T-cell (primary cell): ENCODE measurements around the gene MLLT10. TPM values are rescaled to one million over a fixed set of nuclear protein-coding genes. Genes with fewer than 3 reads are reported as not detected.
A peak's percentile ranks its signal among the peaks of the same experiment; 100 is the strongest.
"Not testable (repeated sequence)": the region's sequence is repeated elsewhere in the genome, so short reads cannot be mapped to it uniquely, and the experiment has no call there.

Experiments used
- ATAC-seq, 4 experiments: fragments of 200-7000 bp in 3 of 4; fragments of 150-1000 bp in 1 of 4; cut with Tn5 transposase; replicated peaks in 1 of 4; 1 replicate in 3 of 4; 2 replicates in 1 of 4; pipeline ENCODE4 v1.10.0; 2021; ENCODE audit warnings: moderate library complexity in 3 of 4, mild to moderate bottlenecking in 2 of 4, moderate number of reproducible peaks in 1 of 4
- CTCF ChIA-PET, 2 donors: fragments of 300-600 bp; sonication (Branson Sonifier 250); formaldehyde crosslinking; loops; one replicate each; lab custom pipeline; 2022; ENCODE audit warnings: antibody characterized with exemption in 2 of 2; lab: Charles Lee
- POLR2A ChIA-PET, 2 donors: fragments of 300-600 bp; sonication (Branson Sonifier 250); formaldehyde crosslinking; loops; one replicate each; lab custom pipeline; 2022; ENCODE audit warnings: antibody characterized with exemption in 2 of 2; lab: Charles Lee
- DNase-seq, 35 experiments: peaks; one replicate each; pipeline versions ENCODE4 v3.0.0 to v3.0.0-alpha.2; 2013 to 2023
- H3K27ac ChIP-seq: one replicate; pipeline ENCODE4 v1.5.1; 2013; ENCODE audit warnings: low read length
- H3K27me3 ChIP-seq, 2 experiments: replicated peaks in 1 of 2; 1 replicate in 1 of 2; 2 replicates in 1 of 2; pipeline versions ENCODE4 v1.6.1 to v1.7.0; 2013; ENCODE audit warnings: low read length in 1 of 2, mixed read lengths in 1 of 2; ENCODE audit not compliant: control insufficient read depth in 2 of 2, insufficient read depth in 2 of 2; ENCODE audit errors: extremely low read depth in 1 of 2
- H3K36me3 ChIP-seq, 2 donors: 1 replicate in 1 of 2; 2 replicates in 1 of 2; pipeline versions ENCODE4 v1.6.1 to v1.7.0; 2013; ENCODE audit warnings: low read length in 1 of 2; ENCODE audit not compliant: control insufficient read depth in 2 of 2, insufficient read depth in 1 of 2; ENCODE audit errors: extremely low read depth in 1 of 2
- H3K4me1 ChIP-seq, 2 experiments: 1 replicate in 1 of 2; 2 replicates in 1 of 2; pipeline versions ENCODE4 v1.6.1 to v1.7.0; 2013; ENCODE audit warnings: low read length in 2 of 2, mixed read lengths in 1 of 2; ENCODE audit not compliant: insufficient read depth in 2 of 2, control insufficient read depth in 1 of 2; ENCODE audit errors: extremely low read depth in 1 of 2
- H3K4me3 ChIP-seq, 2 donors: 1 replicate in 1 of 2; 2 replicates in 1 of 2; pipeline versions ENCODE4 v1.5.1 to v1.7.0; 2013; ENCODE audit warnings: mild to moderate bottlenecking in 2 of 2, low read length in 1 of 2, moderate library complexity in 1 of 2; ENCODE audit not compliant: control insufficient read depth in 1 of 2; ENCODE audit errors: extremely low read depth in 1 of 2
- H3K9me3 ChIP-seq: 2 replicates; pipeline ENCODE4 v1.7.0; 2013
- H3K27ac Mint-ChIP-seq, 2 donors: one replicate each; pipeline ENCODE4 v1.8.0; 2020 to 2021; ENCODE audit warnings: mild to moderate bottlenecking in 2 of 2, mixed read lengths in 2 of 2
- H3K27me3 Mint-ChIP-seq, 2 donors: one replicate each; pipeline ENCODE4 v1.8.0; 2021 to 2022; ENCODE audit warnings: mixed read lengths in 2 of 2
- H3K36me3 Mint-ChIP-seq: one replicate; pipeline ENCODE4 v1.8.0; 2021; ENCODE audit warnings: mixed read lengths
- H3K4me1 Mint-ChIP-seq, 3 donors: one replicate each; pipeline ENCODE4 v1.8.0; 2020 to 2022; ENCODE audit warnings: mixed read lengths in 3 of 3, mild to moderate bottlenecking in 1 of 3
- H3K4me3 Mint-ChIP-seq, 3 donors: one replicate each; pipeline ENCODE4 v1.8.0; 2020 to 2022; ENCODE audit warnings: mild to moderate bottlenecking in 3 of 3, mixed read lengths in 3 of 3, moderate library complexity in 3 of 3
- H3K9me3 Mint-ChIP-seq, 3 donors: one replicate each; pipeline ENCODE4 v1.8.0; 2020 to 2022; ENCODE audit warnings: mixed read lengths in 3 of 3
- WGBS: methylation state at CpG from one replicate; pipeline ENCODE4 v1.1.5; 2013; ENCODE audit warnings: missing lambda C conversion rate; ENCODE audit not compliant: insufficient coverage; 5-methylcytosine and 5-hydroxymethylcytosine counted together
- total RNA-seq, 35 experiments: library from RNA in 6 of 35; stranded (reverse) in 6 of 35; fragments of 120-200 nt in 1 of 35; gene quantifications; one replicate each; pipeline versions ENCODE4 v1.2.1 to v1.2.4 and lab custom pipeline; 2013 to 2026

MLLT10 gene
- total RNA-seq, 5 donors from 2014 or later (not counting 1 experiment from before 2014, with no cell fraction given) = 57.7 to 76.5 (median 66.1) TPM

DNA sequence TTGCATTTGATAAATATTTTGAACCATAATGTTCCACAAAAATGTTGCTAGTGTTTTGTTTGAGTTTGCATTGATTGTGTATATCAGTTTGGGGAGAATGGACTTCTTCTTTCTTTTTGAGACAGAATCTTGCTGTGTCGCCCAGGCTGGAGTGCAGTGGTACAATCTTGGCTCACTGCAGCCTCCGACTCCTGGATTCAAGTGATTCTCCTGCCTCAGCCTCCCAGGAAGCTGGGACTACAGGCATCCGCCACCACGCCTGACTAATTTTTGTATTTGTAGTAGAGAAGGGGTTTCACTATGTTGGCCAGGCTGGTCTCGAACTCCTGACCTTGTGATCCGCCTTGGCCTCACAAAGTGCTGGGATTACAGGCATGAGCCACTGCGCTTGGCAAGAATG is 25.0 kb downstream of the MLLT10 start:
- DNase-seq, H3K9me3 ChIP-seq, ATAC-seq, H3K4me3 Mint-ChIP-seq, H3K27ac ChIP-seq, H3K9me3 Mint-ChIP-seq, CTCF ChIA-PET, H3K27me3 Mint-ChIP-seq, H3K27ac Mint-ChIP-seq, H3K27me3 ChIP-seq, H3K4me3 ChIP-seq, H3K4me1 ChIP-seq: not testable (repeated sequence)
- Mint-ChIP-seq H3K36me3 (peaks cover 51% of the 10 kb centered on the region), H3K4me1 (peaks cover 31 to 41% (median 34%) of the 10 kb centered on the region in 3 donors)
- POLR2A ChIA-PET = interaction anchor here in 1 of 2 donors (0.5 kb wide), 1 partner anchor 1259 kb away, joined by 3 read pairs; no protein-coding TSS in a partner anchor
- 100% methylated on average over 3 of the region's 7 CpGs for WGBS
- peaks cover 4 to 49% of the 10 kb centered on the region in 2 donors for H3K36me3 ChIP-seq

DNA sequence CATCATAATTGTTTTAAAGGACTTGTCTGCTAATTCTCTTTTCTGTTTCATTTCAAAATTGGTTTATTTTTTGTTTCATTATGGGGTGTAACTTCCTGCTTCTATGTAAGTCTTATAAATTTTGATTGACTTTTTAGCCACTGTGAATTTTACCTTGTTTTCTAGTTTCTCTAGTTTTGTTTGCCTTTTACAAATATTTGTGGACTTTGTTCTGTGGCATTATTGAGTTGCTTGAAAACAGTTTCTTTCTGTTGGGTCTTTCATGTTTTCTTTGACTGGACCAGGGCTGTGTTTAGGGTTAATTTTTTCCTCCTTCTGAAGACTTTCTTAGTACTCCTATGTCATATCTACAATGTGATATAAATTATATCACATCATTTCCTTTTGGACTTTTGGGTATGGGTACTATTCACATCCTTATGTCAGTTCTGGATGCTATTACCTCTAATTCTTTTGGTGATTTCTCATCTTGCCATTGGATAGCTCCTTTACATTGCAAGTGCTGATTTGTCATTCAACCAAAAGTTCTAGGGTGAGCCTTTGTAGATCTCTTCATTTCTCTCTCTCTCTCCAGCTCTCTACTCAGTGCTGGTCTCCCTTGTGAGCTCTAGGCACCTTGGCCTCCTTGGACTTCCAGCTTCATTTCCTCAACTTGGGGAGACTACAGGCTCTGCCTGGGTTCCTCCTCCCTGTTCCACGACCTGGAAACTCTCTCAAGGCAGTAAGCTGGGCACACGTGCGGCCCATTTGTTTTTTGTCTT is 36.9 kb downstream of the MLLT10 start:
- Histone ChIP-seq H3K27me3 (no peaks in the 10 kb centered on the region), H3K4me1 (peaks cover 3 to 7% of the 10 kb centered on the region in 2 experiments), H3K36me3 (peaks cover 0 to 5% of the 10 kb centered on the region in 2 donors), H3K9me3 (no peaks in the 10 kb centered on the region), H3K4me3 (no peak overlapping the region), H3K27ac (no peak overlapping the region)
- H3K9me3 Mint-ChIP-seq = no peaks in the 10 kb centered on the region
- H3K4me3 Mint-ChIP-seq = no peak overlapping the region
- ChIA-PET POLR2A (interaction anchor here in 1 of 2 donors (0.6 kb wide), 1 partner anchor 42 kb away, joined by 3 read pairs; no protein-coding TSS in a partner anchor), CTCF (no interaction called here)
- ATAC-seq (no peak), DNase-seq (no peak)
- no CpG with 5 or more reads among the region's 3 CpGs for WGBS
- H3K4me1 Mint-ChIP-seq = peaks cover 60 to 63% (median 62%) of the 10 kb centered on the region in 3 donors
- H3K27ac Mint-ChIP-seq = peak overlapping the region; percentile 12 to 69
- peaks cover 40% of the 10 kb centered on the region for H3K36me3 Mint-ChIP-seq
- H3K27me3 Mint-ChIP-seq = no peaks in the 10 kb centered on the region

- Mint-ChIP-seq H3K27ac (peak overlapping the region in 1 of 2 donors; percentile 22), H3K4me3 (no peak overlapping the region), H3K27me3 (no peaks in the 10 kb centered on the region), H3K9me3 (no peaks in the 10 kb centered on the region), H3K4me1 (peaks cover 57 to 62% (median 58%) of the 10 kb centered on the region in 3 donors), H3K36me3 (peaks cover 37% of the 10 kb centered on the region)
- no peak for ATAC-seq
- ChIA-PET CTCF (interaction anchor here in 1 of 2 donors (0.7 kb wide), 1 partner anchor 48 kb away, joined by 3 read pairs; no protein-coding TSS in a partner anchor), POLR2A (no interaction called here)
- Histone ChIP-seq H3K36me3 (no peaks in the 10 kb centered on the region), H3K4me3 (no peak overlapping the region), H3K27me3 (no peaks in the 10 kb centered on the region), H3K4me1 (peaks cover 3 to 7% of the 10 kb centered on the region in 2 experiments), H3K27ac (no peak overlapping the region), H3K9me3 (no peaks in the 10 kb centered on the region)
- no peak for DNase-seq
- WGBS = no CpG with 5 or more reads among the region's 3 CpGs
Measured at GRCh38 chr10:21572578-21572977, 38.5 kb downstream of the MLLT10 start.

DNA sequence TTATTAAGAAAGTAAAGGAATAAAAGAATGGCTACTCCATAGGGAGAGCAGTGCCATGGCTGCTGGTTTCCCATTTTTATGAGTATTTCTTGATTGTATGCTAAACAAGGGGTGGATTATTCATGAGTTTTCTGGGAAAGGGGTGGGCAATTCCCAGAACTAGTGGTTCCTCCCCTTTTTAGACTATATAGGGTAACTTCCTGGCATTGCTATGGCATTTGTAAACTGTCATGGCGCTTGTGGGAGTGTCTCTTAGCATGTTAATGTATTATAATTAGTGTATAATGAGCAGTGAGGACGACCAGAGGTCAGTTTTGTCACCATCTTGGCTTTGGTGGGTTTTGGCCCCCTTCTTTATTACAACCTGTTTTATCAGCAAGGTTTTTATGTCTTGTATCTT is 40.5 kb downstream of the MLLT10 start:
- WGBS = no CpG with 5 or more reads among the region's 2 CpGs
- DNase-seq, H3K36me3 ChIP-seq, H3K4me1 ChIP-seq, H3K27ac Mint-ChIP-seq, H3K27me3 ChIP-seq, H3K4me3 ChIP-seq, H3K27ac ChIP-seq, H3K9me3 Mint-ChIP-seq, ATAC-seq, H3K4me3 Mint-ChIP-seq, POLR2A ChIA-PET, H3K27me3 Mint-ChIP-seq, H3K9me3 ChIP-seq: not testable (repeated sequence)
- Mint-ChIP-seq H3K36me3 (peaks cover 44% of the 10 kb centered on the region), H3K4me1 (peaks cover 59 to 65% (median 63%) of the 10 kb centered on the region in 3 donors)
- CTCF ChIA-PET = interaction anchor here in 1 of 2 donors (0.6 kb wide), 1 partner anchor 72 kb away, joined by 3 read pairs; no protein-coding TSS in a partner anchor

DNA sequence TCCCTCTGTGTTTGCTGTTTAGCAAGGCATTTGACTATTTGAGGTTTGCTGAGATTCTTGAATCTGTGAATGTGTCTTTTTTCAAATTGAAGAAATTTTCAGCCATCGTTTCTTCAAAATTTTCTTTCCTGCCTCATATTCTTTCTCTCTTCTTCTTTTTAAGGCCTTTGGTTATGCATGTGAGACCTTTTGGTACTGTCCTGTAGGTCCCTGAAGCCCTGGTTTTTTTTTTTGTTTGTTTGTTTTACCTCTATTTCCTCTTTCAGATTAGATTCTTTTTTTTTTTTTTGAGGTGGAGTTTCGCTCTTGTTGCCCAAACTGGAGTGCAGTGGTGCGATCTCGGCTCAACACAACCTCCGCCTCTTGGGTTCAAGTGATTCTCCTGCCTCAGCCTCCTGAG is 45.3 kb downstream of the MLLT10 start:
- no peak for DNase-seq
- Mint-ChIP-seq H3K27me3 (no peaks in the 10 kb centered on the region), H3K9me3 (peaks cover 0 to 6% (median 0%) of the 10 kb centered on the region in 3 donors), H3K4me1 (peaks cover 39 to 46% (median 44%) of the 10 kb centered on the region in 3 donors), H3K27ac (peak overlapping the region in 1 of 2 donors; percentile 52), H3K4me3 (no peak overlapping the region), H3K36me3 (peaks cover 44% of the 10 kb centered on the region)
- ChIA-PET CTCF (interaction anchor here (0.6 to 0.7 kb wide), 2 partner anchors 90 to 294 kb away, joined by 3 to 4 read pairs; no protein-coding TSS in a partner anchor), POLR2A (interaction anchor here in 1 of 2 donors (0.7 kb wide), 1 partner anchor 68 kb away, joined by 5 read pairs; no protein-coding TSS in a partner anchor)
- H3K36me3 ChIP-seq = peaks cover 0 to 8% of the 10 kb centered on the region in 2 donors
- no peak overlapping the region for H3K4me3 ChIP-seq
- no peak overlapping the region for H3K27ac ChIP-seq
- WGBS = no CpG with 5 or more reads among the region's 5 CpGs
- no peaks in the 10 kb centered on the region for H3K9me3 ChIP-seq
- H3K27me3 ChIP-seq = no peaks in the 10 kb centered on the region
- H3K4me1 ChIP-seq = peaks cover 0 to 2% of the 10 kb centered on the region in 2 experiments
- no peak for ATAC-seq

DNA sequence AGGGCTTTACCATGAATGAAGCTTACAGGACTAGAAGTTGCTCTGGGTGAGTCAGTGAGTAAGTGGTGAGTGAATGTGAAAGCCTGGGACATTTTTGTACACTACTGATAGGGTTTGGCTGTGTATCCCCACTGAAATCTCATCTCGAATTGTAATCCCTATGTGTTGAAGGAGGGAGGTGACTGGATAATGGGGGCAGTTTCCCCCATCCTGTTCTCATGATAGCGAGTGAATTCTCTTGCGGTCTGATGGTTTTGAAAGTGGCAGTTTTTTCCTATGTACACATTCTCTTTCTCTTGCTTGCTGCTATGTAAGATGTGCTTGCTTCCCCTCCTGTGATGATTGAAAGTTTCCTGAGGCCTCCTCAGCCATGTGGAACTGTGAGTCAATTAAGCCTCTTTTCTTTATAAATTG is 47.4 kb downstream of the MLLT10 start:
- H3K27me3 Mint-ChIP-seq, H3K9me3 ChIP-seq, H3K4me3 Mint-ChIP-seq, ATAC-seq, DNase-seq, H3K27ac ChIP-seq, H3K27ac Mint-ChIP-seq, H3K27me3 ChIP-seq, H3K36me3 ChIP-seq, H3K9me3 Mint-ChIP-seq, H3K4me3 ChIP-seq, H3K4me1 ChIP-seq: not testable (repeated sequence)
- Mint-ChIP-seq H3K4me1 (peaks cover 42 to 53% (median 45%) of the 10 kb centered on the region in 3 donors), H3K36me3 (peaks cover 45% of the 10 kb centered on the region)
- WGBS = no CpG with 5 or more reads among the region's 3 CpGs
- CTCF ChIA-PET = interaction anchor here in 1 of 2 donors (0.6 kb wide), 1 partner anchor 23 kb away, joined by 6 read pairs; no protein-coding TSS in a partner anchor
- POLR2A ChIA-PET = interaction anchor here in 1 of 2 donors (0.7 kb wide), 1 partner anchor 24 kb away, joined by 7 read pairs; no protein-coding TSS in a partner anchor
